Measurements from ENCODE around the gene TRPM3.

Gene TRPM3

GRCh38 chr9:70539526-70539925 lies 581.9 kb downstream of the TRPM3 start:
- in situ Hi-C loops (cut with HindIII; ENCODE audit: low sequenced_read_pairs), result no loop called here

GRCh38 chr9:70539001-70539400 lies 582.4 kb downstream of the TRPM3 start:
- in situ Hi-C loops (cut with HindIII; ENCODE audit: low sequenced_read_pairs), result no loop called here

DNA sequence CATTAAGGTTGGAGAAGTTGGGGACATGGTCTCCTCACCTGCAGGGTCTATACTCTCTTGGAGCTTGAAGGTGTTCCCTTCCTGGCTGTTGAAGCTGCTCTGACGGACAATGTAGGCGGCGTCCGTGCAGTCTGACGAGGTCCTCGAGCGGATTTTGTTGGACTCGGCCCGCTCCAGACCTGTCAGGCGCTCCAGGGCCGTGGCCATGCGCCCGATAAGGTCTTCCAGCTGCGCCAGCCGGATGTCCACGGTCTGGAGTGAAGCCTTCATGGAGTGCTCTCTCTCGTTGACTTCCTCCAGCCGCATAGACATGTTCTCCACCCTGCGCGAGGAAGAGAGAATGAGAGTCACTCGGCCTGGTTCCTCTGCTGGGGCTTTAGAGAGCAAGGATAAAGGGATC lies 584.3 kb downstream of the TRPM3 start:
- in situ Hi-C loops (cut with HindIII; ENCODE audit: low sequenced_read_pairs), result no loop called here

- in situ Hi-C loops (cut with HindIII; ENCODE audit: low sequenced_read_pairs), result no loop called here
These were observed 585.7 kb downstream of the TRPM3 start for GRCh38 chr9:70535546-70536323.

GRCh38 chr9:70534471-70534870 lies 587.0 kb downstream of the TRPM3 start:
- in situ Hi-C loops (cut with HindIII; ENCODE audit: low sequenced_read_pairs), result no loop called here

- in situ Hi-C loops (cut with HindIII; ENCODE audit: low sequenced_read_pairs), result no loop called here
These were observed 587.4 kb downstream of the TRPM3 start for GRCh38 chr9:70534061-70534460.

- in situ Hi-C loops (cut with HindIII; ENCODE audit: low sequenced_read_pairs), result no loop called here
These were observed 587.9 kb downstream of the TRPM3 start for GRCh38 chr9:70533492-70533891.

DNA sequence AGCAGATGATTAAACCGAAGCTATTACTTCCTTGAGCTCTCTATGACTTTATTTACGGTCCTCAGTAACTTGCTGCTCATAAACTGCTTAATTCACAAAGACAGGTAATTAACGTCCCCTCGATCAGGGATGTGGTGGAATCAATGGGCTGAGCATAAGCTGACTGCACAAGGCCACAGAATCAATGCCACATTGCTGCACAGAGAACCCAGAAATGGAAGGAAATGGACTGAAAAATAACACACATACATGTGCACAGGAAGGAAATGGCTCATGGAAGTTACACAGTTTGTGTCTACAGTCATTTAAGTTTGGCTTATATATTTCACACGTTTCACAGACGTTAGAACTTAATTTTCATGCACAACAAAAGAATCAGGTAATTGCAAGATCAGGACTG lies 588.7 kb downstream of the TRPM3 start:
- in situ Hi-C loops (cut with HindIII; ENCODE audit: low sequenced_read_pairs), result no loop called here

DNA sequence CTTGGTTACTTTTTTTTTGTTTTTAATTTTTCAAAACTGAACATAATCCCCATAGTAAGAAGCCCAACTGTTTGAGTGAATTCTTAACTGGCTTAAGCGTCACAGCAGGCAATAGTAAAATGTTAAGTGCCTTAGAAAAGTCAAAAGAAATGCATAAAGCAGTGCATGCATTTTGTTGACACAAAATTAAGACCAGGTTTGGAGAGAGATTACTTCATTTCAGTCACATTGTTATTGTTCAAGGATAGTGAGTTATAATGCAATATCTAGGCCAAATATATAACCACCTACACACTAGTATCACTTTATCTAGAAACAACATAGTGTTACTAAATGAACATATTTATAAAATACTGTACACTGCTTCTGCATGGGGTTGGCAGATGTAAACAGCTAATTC lies 590.1 kb downstream of the TRPM3 start:
- in situ Hi-C loops (cut with HindIII; ENCODE audit: low sequenced_read_pairs), result no loop called here

DNA sequence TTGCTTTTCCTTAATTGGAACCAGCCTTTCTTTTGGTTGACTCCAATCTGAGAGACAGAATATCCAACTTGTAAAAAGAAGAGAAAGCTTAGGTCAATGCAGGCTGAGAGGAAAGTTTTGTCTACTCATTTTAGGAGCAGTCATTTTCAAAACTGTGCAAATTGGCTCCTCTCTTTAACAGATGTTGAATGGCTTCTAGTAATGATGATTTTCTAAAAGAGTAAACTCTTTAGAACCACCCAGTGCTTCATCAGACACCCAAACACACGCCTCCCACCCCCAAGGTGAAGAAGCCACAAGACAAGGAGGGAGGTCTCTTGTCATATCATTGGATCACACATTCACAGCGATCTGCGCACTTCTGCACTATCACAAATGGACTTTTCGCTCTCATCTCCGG lies 590.7 kb downstream of the TRPM3 start:
- in situ Hi-C loops (cut with HindIII; ENCODE audit: low sequenced_read_pairs), result no loop called here

GRCh38 chr9:70529833-70530232 lies 591.6 kb downstream of the TRPM3 start:
- in situ Hi-C loops (cut with HindIII; ENCODE audit: low sequenced_read_pairs), result no loop called here

- in situ Hi-C loops (cut with HindIII; ENCODE audit: low sequenced_read_pairs), result no loop called here
These were observed 592.0 kb downstream of the TRPM3 start for GRCh38 chr9:70529377-70529776.

DNA sequence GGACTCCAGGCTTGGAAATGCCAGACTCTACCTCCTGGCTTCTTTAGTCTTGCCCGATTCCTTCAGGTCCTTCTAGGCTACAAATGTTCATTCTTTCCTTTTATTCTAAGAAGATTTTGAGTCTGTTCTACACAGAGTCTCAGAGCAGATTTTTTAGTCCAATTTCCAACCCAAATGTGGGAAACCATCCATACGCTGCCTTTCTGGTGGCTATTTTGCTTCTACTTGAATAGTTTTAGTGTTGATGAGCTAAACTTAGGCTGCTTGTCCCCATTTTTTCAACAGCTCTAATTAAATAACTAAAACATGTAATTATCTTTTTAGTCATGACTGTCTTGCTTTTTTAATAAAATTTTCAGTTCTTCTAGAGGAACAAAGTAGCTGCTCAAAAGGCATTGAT lies 594.5 kb downstream of the TRPM3 start:
- in situ Hi-C loops (cut with HindIII; ENCODE audit: low sequenced_read_pairs), result no loop called here

DNA sequence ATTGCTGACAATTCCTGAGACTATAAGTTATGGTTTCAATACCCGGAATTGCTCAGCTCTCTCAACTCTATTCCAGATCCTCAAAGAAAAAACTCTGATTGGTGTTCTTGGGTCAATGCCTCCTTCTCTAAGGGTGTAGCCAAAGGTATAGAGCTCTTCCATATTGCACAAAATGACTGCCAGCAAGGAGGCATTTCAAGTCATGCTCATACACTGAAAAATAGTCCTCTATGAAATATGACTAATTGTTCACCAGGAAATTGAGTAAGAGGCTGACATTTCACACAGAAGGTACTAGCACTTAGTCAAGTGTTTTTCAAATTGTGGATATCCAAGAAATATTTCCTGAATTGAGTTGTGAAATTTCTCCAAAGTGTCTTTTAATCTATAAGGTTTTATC lies 595.9 kb downstream of the TRPM3 start:
- in situ Hi-C loops (cut with HindIII; ENCODE audit: low sequenced_read_pairs), result no loop called here

GRCh38 chr9:70519912-70520724 lies 601.3 kb downstream of the TRPM3 start:
- in situ Hi-C loops (cut with HindIII; ENCODE audit: low sequenced_read_pairs), result no loop called here

GRCh38 chr9:70517926-70518610 lies 603.4 kb downstream of the TRPM3 start:
- in situ Hi-C loops (cut with HindIII; ENCODE audit: low sequenced_read_pairs), result no loop called here

DNA sequence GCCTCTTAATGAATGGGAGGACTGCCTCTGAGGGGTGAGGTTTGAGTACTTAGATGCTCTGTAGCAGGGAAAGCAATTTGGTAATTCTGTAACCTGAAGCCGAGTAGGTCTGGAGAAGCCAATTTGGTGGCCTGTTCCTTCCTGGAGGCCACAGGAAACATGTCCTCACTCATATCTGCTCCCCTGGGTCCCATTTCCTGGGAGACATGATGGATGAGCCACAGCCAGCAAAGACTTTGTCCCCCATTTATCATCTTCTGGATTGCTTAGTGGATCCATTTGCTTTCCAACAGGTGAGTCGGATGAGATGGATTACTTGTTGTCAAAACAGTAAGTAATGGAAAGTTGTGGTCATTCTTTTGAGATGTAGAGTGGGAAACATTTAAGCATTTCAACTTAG lies 607.1 kb downstream of the TRPM3 start:
- in situ Hi-C loops (cut with HindIII; ENCODE audit: low sequenced_read_pairs), result no loop called here

GRCh38 chr9:70511858-70512257 lies 609.6 kb downstream of the TRPM3 start:
- in situ Hi-C loops (cut with HindIII; ENCODE audit: low sequenced_read_pairs), result no loop called here

- in situ Hi-C loops (cut with HindIII; ENCODE audit: low sequenced_read_pairs), result no loop called here
These were observed 611.2 kb downstream of the TRPM3 start for GRCh38 chr9:70510157-70510770.

DNA sequence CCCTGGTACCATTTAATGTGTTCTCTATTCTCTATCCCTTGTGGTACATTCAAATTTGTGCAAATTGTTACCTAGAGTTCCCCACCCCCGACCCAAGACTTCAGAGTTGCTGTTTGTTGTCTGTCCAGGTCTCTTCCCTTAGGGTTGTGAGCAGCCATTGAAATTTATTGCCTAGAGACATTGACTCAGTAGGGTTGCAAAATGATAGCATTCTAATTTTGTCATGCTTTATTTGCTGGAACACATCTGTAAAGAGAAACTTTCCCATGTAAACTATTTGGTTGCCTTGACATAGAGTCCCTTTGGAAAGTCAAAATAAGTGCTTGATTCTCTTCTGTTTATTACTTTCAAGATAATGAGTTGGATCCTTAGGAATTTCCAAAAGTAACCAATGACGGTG lies 615.3 kb downstream of the TRPM3 start:
- in situ Hi-C loops (cut with HindIII; ENCODE audit: low sequenced_read_pairs), result no loop called here

DNA sequence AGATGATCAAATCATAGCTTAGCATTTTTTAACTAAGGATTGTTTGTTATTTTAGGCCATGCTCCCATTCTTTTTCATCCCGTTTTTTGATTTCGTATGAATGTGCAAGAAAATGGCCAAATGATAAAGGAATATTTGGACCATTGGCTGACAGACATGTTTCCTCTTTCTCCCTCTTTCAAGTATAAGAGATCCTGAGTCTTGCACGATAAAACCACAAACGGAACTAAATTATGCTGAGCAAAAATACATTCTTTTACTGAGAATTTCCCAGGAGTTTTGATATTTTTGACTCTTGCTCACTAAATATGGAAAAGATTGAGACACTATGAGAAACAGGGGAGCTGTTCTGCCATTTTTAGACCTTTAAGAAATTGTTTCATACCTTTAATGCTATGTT lies 616.6 kb downstream of the TRPM3 start:
- in situ Hi-C loops (cut with HindIII; ENCODE audit: low sequenced_read_pairs), result no loop called here
